NCI-H2227 treated with DMSO at 0.1 percent for 48 hours (cell line): ENCODE results near the gene HIPK2.

Source experiments
- DNase-seq: peaks from one replicate; lab custom pipeline; 2025; lab: John Stamatoyannopoulos, UW

Gene HIPK2

GRCh38 chr7:139695051-139695450, 82.7 kb downstream of the HIPK2 start:
- no peak for DNase-seq

- no peak for DNase-seq
These were observed 83.5 kb downstream of the HIPK2 start for GRCh38 chr7:139694389-139694676.

GRCh38 chr7:139693651-139694388, 84.0 kb downstream of the HIPK2 start:
- no peak for DNase-seq

GRCh38 chr7:139692723-139693122, 85.1 kb downstream of the HIPK2 start:
- DNase-seq: no peak

- DNase-seq: no peak
These were observed 86.5 kb downstream of the HIPK2 start for GRCh38 chr7:139691253-139691781.

GRCh38 chr7:139687980-139688632, 89.7 kb downstream of the HIPK2 start:
- no peak for DNase-seq

- DNase-seq: no peak
These were observed 90.4 kb downstream of the HIPK2 start for GRCh38 chr7:139687211-139687954.

- no peak for DNase-seq
These were observed 94.5 kb downstream of the HIPK2 start for GRCh38 chr7:139683137-139683921.

GRCh38 chr7:139682136-139683013, 95.4 kb downstream of the HIPK2 start:
- DNase-seq: no peak

GRCh38 chr7:139681812-139682135, 96.0 kb downstream of the HIPK2 start:
- DNase-seq: no peak

- peak; percentile 37 for DNase-seq
These were observed 96.4 kb downstream of the HIPK2 start for GRCh38 chr7:139681463-139681755.

- DNase-seq: no peak
These were observed 96.9 kb downstream of the HIPK2 start for GRCh38 chr7:139680676-139681462.

- DNase-seq: no peak
These were observed 97.8 kb downstream of the HIPK2 start for GRCh38 chr7:139679731-139680594.

- no peak for DNase-seq
These were observed 101.4 kb downstream of the HIPK2 start for GRCh38 chr7:139676390-139676789.

GRCh38 chr7:139675127-139676125, 102.4 kb downstream of the HIPK2 start:
- DNase-seq: no peak

GRCh38 chr7:139674752-139675126, 103.1 kb downstream of the HIPK2 start:
- DNase-seq: no peak

- DNase-seq: no peak
These were observed 103.5 kb downstream of the HIPK2 start for GRCh38 chr7:139674341-139674740.

GRCh38 chr7:139673762-139674161, 104.0 kb downstream of the HIPK2 start:
- no peak for DNase-seq

- DNase-seq: peak; percentile 18
These were observed 104.6 kb downstream of the HIPK2 start for GRCh38 chr7:139673230-139673629.
